ELF-1 (cell line): ENCODE results near the gene PPM1N.

Source experiments
- DNase-seq: peaks from one replicate; pipeline ENCODE4 v3.0.0-alpha.2; 2016; ENCODE audit warnings: low read depth, low spot score

The PPM1N gene

GRCh38 chr19:45528744-45529419 lies 30.6 kb downstream of the PPM1N start:
- peak; percentile 94 for DNase-seq

DNA sequence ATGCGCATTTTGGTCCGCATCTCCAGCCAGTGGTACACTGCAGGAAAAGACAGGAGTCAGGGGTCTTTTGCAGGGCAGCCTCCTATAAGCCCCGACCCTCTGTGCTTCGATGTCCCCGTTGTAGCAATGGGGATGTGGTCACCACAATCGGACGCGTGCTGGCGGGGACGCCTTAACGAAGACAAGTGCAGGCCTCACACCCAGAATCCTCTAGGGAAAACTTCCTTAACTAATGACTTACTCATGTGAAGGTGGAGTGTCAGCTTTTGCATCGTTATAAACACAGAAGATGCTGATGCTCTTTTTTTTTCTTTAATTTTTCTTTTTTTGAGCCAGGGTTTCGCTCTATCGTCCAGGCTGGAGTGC lies 31.2 kb downstream of the PPM1N start:
- DNase-seq = no peak

DNA sequence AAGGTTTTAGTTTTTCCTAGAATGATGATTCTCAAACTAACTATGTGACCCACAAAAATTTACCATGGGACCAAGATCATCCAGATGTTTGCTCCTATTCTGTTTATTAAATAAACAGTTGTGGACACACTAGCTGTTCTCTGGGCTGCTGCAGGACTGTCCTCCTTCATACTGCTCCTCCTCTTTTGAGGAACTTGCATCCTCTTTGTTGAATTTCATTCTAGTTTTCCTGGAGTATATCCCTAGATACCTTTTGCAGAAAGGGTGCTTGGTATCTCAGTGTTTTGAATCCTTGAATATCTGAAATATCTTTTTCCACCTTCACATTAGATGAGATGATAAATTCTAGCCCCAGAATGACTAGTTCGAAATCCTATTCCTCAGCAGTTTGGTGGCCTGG lies 33.1 kb downstream of the PPM1N start:
- no peak for DNase-seq

GRCh38 chr19:45539459-45539858 lies 41.2 kb downstream of the PPM1N start:
- DNase-seq = no peak

- DNase-seq = no peak
These were observed 44.0 kb downstream of the PPM1N start for GRCh38 chr19:45542234-45542668.

DNA sequence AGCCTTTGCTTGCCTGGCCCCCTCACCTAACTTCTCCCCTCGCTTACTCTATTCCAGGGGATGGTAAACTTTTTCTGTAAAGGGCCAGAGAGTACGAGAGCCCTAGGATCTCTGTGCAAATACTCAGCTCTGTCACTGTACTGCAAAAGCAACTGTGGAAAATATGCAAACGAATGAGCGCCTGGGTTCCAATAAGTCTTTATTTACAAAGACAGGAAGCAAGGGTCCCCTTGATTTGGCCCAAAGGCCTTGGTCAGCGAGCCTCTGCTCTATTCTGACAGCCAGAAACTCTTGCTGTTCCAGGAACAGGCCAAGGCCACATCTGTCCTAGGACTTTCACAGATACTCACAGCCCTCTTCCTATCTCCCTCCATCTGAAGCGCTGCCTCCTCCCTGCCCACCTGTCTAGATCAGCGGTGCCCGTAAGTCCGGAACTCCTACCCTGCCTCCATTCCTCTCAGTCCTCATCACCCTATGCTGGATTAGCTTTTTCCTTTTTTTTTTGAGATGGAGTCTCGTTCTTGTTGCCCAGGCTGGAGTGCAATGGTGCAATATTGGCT lies 49.0 kb downstream of the PPM1N start:
- DNase-seq = no peak

- peak; percentile 93 for DNase-seq
These were observed 49.8 kb downstream of the PPM1N start for GRCh38 chr19:45547965-45548609.
